GM12875 (cell line): ENCODE measurements around the gene KCNQ1OT1.

ENCODE experiments used
- H3K4me3 ChIP-seq: one replicate; pipeline ENCODE4 v1.5.1; 2011; ENCODE audit warnings: low read depth, low read length, control low read depth
- TF ChIP-seq, protein P1 (sequence below): IDR thresholded peaks from 2 replicates; pipeline ENCODE4 v1.5.1; 2011; ENCODE audit warnings: low read depth, mild to moderate bottlenecking, control low read depth, inconsistent platforms, low read length, moderate library complexity, borderline replicate concordance; ENCODE audit not compliant: insufficient read depth

The KCNQ1OT1 gene

DNA sequence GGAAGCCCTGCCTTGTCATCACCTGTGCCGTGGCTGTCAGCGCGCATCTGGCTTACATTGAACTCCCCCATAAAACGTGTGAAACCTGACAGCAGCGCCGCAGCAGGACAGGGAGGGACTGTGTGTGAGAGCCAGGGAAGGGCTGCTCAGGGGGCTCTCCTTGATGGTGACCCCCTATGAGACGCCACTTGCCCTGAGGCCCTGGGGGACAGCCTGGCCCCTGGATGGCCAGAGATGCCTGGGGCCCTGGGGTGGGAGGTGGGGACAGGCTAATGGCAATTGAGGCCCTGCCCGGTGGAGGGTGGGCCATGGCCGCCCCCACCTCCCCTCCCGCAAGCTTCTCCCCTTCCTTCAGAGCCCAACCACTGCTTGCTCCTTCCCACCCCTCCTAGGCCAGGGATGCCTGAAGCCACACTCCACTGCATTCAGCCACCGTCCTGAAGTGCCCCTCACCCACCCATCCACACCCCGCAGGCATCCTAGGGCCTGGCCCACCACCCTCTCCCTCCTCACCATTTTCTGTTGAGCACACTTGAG lies 35.3 kb upstream of the KCNQ1OT1 start:
- H3K4me3 ChIP-seq, result no peak overlapping the region
- TF ChIP-seq, protein P1, sequence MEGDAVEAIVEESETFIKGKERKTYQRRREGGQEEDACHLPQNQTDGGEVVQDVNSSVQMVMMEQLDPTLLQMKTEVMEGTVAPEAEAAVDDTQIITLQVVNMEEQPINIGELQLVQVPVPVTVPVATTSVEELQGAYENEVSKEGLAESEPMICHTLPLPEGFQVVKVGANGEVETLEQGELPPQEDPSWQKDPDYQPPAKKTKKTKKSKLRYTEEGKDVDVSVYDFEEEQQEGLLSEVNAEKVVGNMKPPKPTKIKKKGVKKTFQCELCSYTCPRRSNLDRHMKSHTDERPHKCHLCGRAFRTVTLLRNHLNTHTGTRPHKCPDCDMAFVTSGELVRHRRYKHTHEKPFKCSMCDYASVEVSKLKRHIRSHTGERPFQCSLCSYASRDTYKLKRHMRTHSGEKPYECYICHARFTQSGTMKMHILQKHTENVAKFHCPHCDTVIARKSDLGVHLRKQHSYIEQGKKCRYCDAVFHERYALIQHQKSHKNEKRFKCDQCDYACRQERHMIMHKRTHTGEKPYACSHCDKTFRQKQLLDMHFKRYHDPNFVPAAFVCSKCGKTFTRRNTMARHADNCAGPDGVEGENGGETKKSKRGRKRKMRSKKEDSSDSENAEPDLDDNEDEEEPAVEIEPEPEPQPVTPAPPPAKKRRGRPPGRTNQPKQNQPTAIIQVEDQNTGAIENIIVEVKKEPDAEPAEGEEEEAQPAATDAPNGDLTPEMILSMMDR, result no peak

DNA sequence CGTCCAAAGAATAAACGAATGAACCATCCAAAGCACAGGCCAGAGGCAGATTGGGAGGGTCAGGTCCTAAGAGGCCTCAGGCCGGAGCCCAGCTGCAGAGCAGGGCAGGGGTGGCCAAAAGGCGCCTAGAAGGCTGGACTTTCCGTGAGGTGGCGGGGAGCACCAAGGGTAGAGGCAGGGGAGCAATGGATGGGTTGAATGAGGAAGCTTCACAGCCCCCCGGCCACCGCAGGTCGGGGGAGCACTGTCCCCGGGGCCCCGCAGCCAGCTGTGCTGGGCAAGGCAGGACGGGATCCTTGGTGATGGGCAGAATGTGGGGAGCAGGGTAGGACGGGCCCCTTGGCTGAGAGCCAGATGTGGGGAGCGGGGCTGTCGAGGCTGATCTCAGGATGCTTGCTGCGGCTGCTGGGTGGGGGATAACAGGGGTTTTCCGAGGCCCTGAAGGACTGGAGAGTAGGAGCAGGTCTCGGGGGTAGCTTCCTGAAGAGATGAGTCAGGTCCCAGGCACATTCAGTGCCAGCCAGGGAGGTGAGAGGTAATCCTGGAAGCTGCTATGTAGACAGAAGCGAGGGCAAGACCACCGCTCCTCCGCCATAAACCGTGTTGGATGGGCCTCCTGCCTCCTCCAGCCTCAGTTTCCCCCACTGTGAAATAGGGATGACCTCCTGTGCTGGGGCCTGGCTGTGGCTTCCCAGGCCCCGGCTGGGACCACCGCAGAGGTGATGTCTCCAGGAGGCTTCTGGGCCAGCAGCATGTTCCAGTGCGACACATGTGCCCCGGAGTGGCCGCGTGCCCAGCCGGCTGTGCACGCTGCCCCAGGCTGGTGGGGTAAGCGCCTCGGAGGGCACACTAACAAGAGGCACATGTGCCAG lies 34.6 kb upstream of the KCNQ1OT1 start:
- TF ChIP-seq, protein P1, result no peak
- H3K4me3 ChIP-seq, result no peak overlapping the region

GRCh38 chr11:2732940-2733628 lies 33.3 kb upstream of the KCNQ1OT1 start:
- H3K4me3 ChIP-seq, result no peak overlapping the region
- TF ChIP-seq, protein P1, result no peak

GRCh38 chr11:2732261-2732939 lies 32.6 kb upstream of the KCNQ1OT1 start:
- no peak overlapping the region for H3K4me3 ChIP-seq
- TF ChIP-seq, protein P1, result no peak

GRCh38 chr11:2731130-2732125 lies 31.6 kb upstream of the KCNQ1OT1 start:
- TF ChIP-seq, protein P1, result no peak
- no peak overlapping the region for H3K4me3 ChIP-seq
